Activated T-cell treated with anti-CD3 and anti-CD28 coated beads, Interleukin-2, amount 50 U/mL, for 4 hours (primary cell): ENCODE data around the gene VPS37C. TPM values are rescaled to one million over a fixed set of nuclear protein-coding genes. Genes with fewer than 3 reads are reported as not detected.

ENCODE experiments used
- ATAC-seq, 2 donors: fragments of 200-7000 bp; cut with Tn5 transposase; one replicate each; pipeline ENCODE4 v1.10.0; 2021
- DNase-seq: peaks from one replicate; pipeline ENCODE4 v3.0.0-alpha.2; 2020
- H3K27me3 Mint-ChIP-seq: one replicate; pipeline ENCODE4 v1.8.0; 2021; ENCODE audit warnings: low read depth, mixed read lengths
- H3K36me3 Mint-ChIP-seq: one replicate; pipeline ENCODE4 v1.8.0; 2022; ENCODE audit warnings: mixed read lengths; ENCODE audit not compliant: insufficient read depth
- H3K4me1 Mint-ChIP-seq: one replicate; pipeline ENCODE4 v1.8.0; 2021; ENCODE audit warnings: low read depth, mixed read lengths
- H3K4me3 Mint-ChIP-seq: one replicate; pipeline ENCODE4 v1.8.0; 2021; ENCODE audit warnings: mild to moderate bottlenecking, moderate library complexity, mixed read lengths
- H3K9me3 Mint-ChIP-seq: one replicate; pipeline ENCODE4 v1.8.0; 2021; ENCODE audit warnings: mixed read lengths
- total RNA-seq, 3 donors: library from RNA; stranded (reverse); gene quantifications; one replicate each; pipeline ENCODE4 v1.2.1, GENCODE V29; 2021

The VPS37C gene
- total RNA-seq, 3 donors from 2014 or later, result 16.1 to 18.4 (median 17.0) TPM

GRCh38 chr11:61153593-61154095 lies 7.6 kb downstream of the VPS37C start:
- ATAC-seq, result no peak
- Mint-ChIP-seq H3K4me1 (peaks cover 11% of the 10 kb centered on the region), H3K4me3 (no peak overlapping the region), H3K36me3 (peaks cover 30% of the 10 kb centered on the region), H3K27me3 (no peaks in the 10 kb centered on the region), H3K9me3 (peaks cover 23% of the 10 kb centered on the region)
- no peak for DNase-seq

GRCh38 chr11:61152816-61153592 lies 8.2 kb downstream of the VPS37C start:
- Mint-ChIP-seq H3K36me3 (peaks cover 32% of the 10 kb centered on the region), H3K4me3 (no peak overlapping the region), H3K27me3 (no peaks in the 10 kb centered on the region), H3K4me1 (peaks cover 6% of the 10 kb centered on the region), H3K9me3 (peaks cover 23% of the 10 kb centered on the region)
- DNase-seq (no peak), ATAC-seq (no peak)

DNA sequence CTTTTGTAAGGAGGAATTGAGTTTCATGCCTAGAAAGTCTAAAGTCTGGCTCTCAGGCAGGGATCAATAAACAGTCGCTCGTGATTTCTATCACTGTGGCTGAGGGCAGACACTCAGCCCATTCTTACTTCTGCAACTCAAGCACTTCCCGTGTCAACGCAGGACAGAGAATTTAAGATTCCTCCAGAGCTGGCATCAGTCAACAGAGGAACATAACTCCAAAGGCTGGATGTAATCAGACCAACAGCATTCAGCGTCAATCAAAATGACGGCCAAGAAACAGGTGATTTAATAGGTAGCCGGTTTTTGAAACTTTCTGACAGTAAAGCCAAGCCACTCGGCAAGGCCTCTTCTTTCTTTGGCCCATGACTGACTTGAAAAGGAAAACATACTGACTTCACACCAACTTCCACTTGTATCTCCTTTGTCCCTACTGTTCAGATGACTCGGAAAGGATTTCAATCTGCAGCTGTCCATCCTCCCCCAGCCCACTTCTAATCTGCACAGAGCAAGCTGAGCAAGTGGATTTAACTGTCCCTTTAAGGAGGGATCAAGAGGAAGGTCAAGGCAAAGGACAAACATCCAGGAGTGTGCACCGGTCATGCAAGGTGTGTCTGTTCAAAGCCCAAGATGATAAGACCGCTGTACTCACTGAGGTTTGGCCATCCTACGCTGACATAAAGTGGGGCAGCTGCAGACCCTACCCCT lies 9.5 kb downstream of the VPS37C start:
- DNase-seq (no peak), ATAC-seq (no peak)
- H3K4me3 Mint-ChIP-seq, result no peak overlapping the region
- H3K9me3 Mint-ChIP-seq, result peaks cover 21% of the 10 kb centered on the region
- peaks cover 24% of the 10 kb centered on the region for H3K36me3 Mint-ChIP-seq
- H3K4me1 Mint-ChIP-seq, result peaks cover under 1% of the 10 kb centered on the region
- H3K27me3 Mint-ChIP-seq, result no peaks in the 10 kb centered on the region

GRCh38 chr11:61150706-61151544 lies 10.3 kb downstream of the VPS37C start:
- H3K4me3 Mint-ChIP-seq, result no peak overlapping the region
- H3K27me3 Mint-ChIP-seq, result no peaks in the 10 kb centered on the region
- peaks cover 26% of the 10 kb centered on the region for H3K36me3 Mint-ChIP-seq
- no peak for ATAC-seq
- DNase-seq, result no peak
- H3K9me3 Mint-ChIP-seq, result peaks cover 19% of the 10 kb centered on the region
- H3K4me1 Mint-ChIP-seq, result peaks cover 4% of the 10 kb centered on the region

DNA sequence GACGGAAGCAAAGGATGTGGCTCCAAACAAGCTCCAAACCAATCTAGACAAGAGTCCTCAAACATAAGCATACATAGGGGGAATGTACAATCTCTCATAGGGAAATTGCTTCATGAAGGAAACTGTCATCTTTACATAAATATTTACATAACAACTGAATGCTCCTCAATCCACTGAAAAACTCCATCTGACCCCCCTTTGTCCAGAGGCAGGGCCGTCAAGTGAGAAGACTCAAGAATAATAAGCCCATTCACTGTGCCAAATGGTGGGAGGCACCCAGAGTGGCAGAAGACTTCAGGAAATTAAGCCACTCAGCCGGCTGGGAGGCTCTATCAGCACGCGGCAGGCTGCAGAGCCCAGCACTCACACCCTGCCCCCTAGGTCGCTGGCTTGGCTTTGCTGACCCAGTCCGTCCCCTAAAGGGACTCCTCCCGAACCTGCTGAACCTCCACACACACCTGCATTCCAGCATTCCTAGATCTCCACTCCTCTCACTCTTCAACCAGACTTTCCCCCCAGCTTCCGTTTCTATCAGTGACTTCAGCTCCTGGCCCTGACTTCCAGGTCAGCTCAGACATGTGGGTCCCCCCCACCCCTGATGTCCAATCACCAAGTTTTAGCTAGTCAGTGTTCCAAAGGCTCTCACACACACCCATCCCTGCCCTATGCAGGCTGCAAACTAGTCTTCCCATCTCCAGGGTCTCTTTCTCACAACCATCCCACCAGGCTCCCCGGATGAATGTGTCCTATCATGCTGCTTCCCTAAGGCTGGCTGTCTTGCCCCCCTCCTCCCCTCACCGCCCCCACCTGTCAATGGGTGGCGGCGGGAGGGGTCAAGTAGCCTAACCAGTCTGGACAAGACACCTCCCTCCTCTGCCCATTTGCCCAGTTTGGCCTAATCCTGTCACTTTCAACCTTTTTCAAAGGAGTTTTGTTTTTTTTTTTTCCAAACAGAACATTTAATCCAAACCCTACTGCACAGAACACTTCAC lies 11.3 kb downstream of the VPS37C start:
- H3K4me1 Mint-ChIP-seq, result peaks cover 4% of the 10 kb centered on the region
- no peak for ATAC-seq
- H3K4me3 Mint-ChIP-seq, result no peak overlapping the region
- peaks cover 17% of the 10 kb centered on the region for H3K36me3 Mint-ChIP-seq
- H3K9me3 Mint-ChIP-seq, result peaks cover 11% of the 10 kb centered on the region
- no peak for DNase-seq
- no peaks in the 10 kb centered on the region for H3K27me3 Mint-ChIP-seq

DNA sequence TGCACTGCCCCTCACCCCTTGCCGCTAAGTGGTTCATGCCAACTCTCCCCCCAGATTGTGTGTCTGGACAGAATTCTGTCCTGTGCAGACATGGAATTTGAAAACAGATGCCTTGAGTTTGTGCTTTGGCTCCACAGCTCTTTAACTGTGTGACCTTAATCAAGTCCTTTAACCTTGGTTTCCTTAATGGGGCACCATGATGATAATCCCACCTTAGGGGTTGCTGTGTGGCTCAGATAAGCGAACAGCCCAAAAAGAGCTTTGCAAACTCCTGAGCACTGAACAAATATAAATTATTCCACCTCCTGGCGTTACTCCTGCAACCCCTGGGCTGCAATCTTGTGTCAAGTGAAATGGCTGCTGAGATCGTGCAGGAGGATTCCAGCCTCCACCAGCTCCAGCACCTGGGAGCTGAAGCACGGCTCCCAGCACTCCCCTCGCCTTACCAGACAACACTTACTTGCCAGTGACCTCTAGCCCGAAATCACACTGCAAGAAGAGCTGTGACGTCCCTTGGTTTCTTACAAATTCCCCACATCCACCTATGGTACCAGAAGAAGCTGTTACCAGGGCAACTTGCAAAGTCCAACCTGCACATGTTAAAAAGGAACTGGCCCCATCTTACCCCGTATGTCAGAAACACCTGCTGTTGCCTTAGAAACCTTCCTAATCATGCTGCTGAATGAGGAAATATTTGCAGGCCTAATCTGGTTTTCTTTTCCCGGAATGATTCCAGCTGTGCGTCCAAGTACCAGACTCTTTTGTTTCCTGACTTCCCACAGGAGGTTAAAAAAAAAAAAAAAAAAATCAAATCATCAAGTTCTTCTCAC lies 13.2 kb downstream of the VPS37C start:
- H3K36me3 Mint-ChIP-seq, result peaks cover 10% of the 10 kb centered on the region
- no peaks in the 10 kb centered on the region for H3K9me3 Mint-ChIP-seq
- peaks cover 4% of the 10 kb centered on the region for H3K4me1 Mint-ChIP-seq
- no peak overlapping the region for H3K4me3 Mint-ChIP-seq
- DNase-seq, result no peak
- H3K27me3 Mint-ChIP-seq, result no peaks in the 10 kb centered on the region
- no peak for ATAC-seq

DNA sequence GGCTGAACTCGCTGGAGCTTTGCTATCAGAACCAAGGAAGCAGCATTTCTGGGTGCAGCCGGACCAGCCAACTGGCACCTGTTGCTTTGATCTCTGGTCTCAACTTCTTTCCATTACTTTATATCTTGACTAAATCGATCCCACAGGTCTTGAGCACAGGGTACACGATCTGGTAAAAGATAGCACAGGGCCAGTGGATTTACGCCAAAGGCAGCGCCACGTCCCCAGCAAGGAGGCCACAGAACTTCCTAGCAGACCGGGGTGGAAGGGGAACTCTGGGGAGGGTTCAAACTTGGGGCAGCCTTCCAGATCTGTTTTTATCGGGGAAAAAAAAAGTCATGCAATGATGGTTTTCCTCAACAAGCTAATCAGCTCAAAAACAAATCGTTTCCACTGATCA lies 14.0 kb downstream of the VPS37C start:
- no peak for ATAC-seq
- no peak for DNase-seq

GRCh38 chr11:61146416-61146815 lies 14.8 kb downstream of the VPS37C start:
- Mint-ChIP-seq H3K4me3 (no peak overlapping the region), H3K36me3 (peaks cover 6% of the 10 kb centered on the region), H3K27me3 (no peaks in the 10 kb centered on the region), H3K9me3 (no peaks in the 10 kb centered on the region), H3K4me1 (peaks cover 6% of the 10 kb centered on the region)
- no peak for ATAC-seq
- no peak for DNase-seq

More for the DNA sequence above, 14.0 kb downstream of the VPS37C start:
- Mint-ChIP-seq H3K9me3 (no peaks in the 10 kb centered on the region), H3K27me3 (no peaks in the 10 kb centered on the region), H3K4me3 (no peak overlapping the region), H3K36me3 (peaks cover 6% of the 10 kb centered on the region), H3K4me1 (peaks cover 5% of the 10 kb centered on the region)

DNA sequence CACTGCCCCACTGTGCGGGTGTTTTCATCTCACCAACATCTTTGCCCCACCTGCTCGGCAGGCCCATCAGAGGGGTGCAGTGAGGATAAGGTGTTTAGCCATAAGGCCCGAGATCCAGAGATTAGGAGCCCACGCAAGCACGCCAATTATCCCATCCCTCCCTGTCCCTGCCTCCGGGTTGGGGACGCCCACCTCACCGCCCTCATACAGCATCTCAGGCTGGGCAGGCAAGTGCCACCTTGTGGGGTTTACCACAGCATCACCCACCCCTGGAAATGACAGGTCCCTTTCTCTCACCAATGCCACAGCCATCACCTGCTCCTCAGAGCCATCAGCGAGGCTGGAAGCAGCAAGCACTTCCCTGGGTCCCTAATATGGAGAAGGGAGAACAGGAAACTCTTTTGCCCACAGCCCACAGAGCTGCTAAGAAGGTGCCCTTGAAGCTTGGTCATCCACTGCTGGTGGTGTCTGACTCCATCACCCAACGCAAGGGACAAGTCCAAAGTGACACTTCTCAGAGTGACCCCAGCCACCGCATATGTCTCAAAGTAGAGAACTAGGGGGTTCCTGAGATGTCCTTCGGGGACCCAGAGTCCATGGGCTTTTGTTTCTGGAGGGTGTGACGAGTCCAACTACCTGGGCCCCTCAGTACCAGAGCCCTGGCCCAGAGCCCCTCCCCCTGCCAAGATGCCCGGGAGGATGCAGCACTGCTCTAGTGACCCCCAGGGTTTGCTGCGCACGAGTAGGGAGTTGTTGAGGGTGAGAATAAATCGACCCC lies 15.8 kb downstream of the VPS37C start:
- peaks cover 6% of the 10 kb centered on the region for H3K36me3 Mint-ChIP-seq
- no peak overlapping the region for H3K4me3 Mint-ChIP-seq
- DNase-seq, result no peak
- no peaks in the 10 kb centered on the region for H3K27me3 Mint-ChIP-seq
- H3K9me3 Mint-ChIP-seq, result no peaks in the 10 kb centered on the region
- ATAC-seq, result no peak
- peaks cover 6% of the 10 kb centered on the region for H3K4me1 Mint-ChIP-seq

- Mint-ChIP-seq H3K4me3 (no peak overlapping the region), H3K27me3 (no peaks in the 10 kb centered on the region), H3K4me1 (peaks cover 6% of the 10 kb centered on the region), H3K9me3 (no peaks in the 10 kb centered on the region), H3K36me3 (peaks cover 6% of the 10 kb centered on the region)
- ATAC-seq, result no peak
- no peak for DNase-seq
These were observed 16.6 kb downstream of the VPS37C start for GRCh38 chr11:61144511-61145179.

GRCh38 chr11:61142424-61142823 lies 18.8 kb downstream of the VPS37C start:
- peaks cover 6% of the 10 kb centered on the region for H3K4me1 Mint-ChIP-seq
- no peak overlapping the region for H3K4me3 Mint-ChIP-seq
- no peaks in the 10 kb centered on the region for H3K27me3 Mint-ChIP-seq

DNA sequence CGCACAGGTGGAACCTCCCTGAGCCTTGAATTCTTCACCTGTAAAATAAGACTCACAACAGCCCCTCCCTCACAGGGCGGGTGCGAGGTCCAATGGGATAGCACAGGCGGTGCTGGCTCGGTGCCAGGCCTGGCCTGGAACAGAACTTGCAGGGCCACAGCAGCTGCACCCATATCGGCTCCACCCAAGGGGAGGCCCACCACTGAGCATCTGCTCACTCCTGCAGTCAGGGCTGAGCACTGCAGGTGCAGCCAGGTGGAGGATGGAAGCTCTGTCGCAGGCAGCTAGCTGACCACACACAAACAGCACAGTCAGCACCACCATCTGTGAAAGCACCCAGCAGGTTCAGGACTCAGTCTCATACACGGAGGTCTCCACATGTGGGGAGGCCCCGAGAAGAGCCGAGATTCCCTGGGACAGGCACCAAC lies 19.6 kb downstream of the VPS37C start:
- Mint-ChIP-seq H3K4me3 (no peak overlapping the region), H3K4me1 (peaks cover 6% of the 10 kb centered on the region), H3K27me3 (no peaks in the 10 kb centered on the region), H3K36me3 (peaks cover 12% of the 10 kb centered on the region), H3K9me3 (no peaks in the 10 kb centered on the region)
- no peak for DNase-seq
- no peak for ATAC-seq

More at GRCh38 chr11:61142424-61142823, 18.8 kb downstream of the VPS37C start:
- Mint-ChIP-seq H3K9me3 (no peaks in the 10 kb centered on the region), H3K36me3 (peaks cover 7% of the 10 kb centered on the region)
- no peak for ATAC-seq
- DNase-seq, result no peak
